ENCODE data around the gene CTPS2. TPM values are rescaled to one million over a fixed set of nuclear protein-coding genes. Genes with fewer than 3 reads are reported as not detected.
A peak's percentile ranks its signal among the peaks of the same experiment; 100 is the strongest.

Gene CTPS2
- total and polyA plus RNA-seq, 2 donors from 2014 or later = 5.9 to 13.7 TPM

GRCh38 chrX:16573781-16574180, 138.7 kb downstream of the CTPS2 start:
- no peak overlapping the region for H3K9ac ChIP-seq (ENCODE audit: low read length in 3 of 3)
- H3K4me1 ChIP-seq (ENCODE audit: control insufficient read depth in 2 of 3, insufficient read depth in 2 of 3, low read depth in 1 of 3, low read length in 3 of 3) = no peaks in the 10 kb centered on the region
- H3K4me3 ChIP-seq (ENCODE audit: low read length in 3 of 3) = no peak overlapping the region
- H3K27me3 ChIP-seq (ENCODE audit: control insufficient read depth, insufficient read depth, low read length) = no peaks in the 10 kb centered on the region
- DNase-seq (no peak), FAIRE-seq (no peak)
- no peaks in the 10 kb centered on the region for H3K36me3 ChIP-seq (ENCODE audit: control insufficient read depth in 2 of 3, insufficient read depth in 3 of 3, low read length in 3 of 3)
- no peak overlapping the region for H3K27ac ChIP-seq (ENCODE audit: low read depth in 2 of 2, low read length in 2 of 2)
- no peak for TF ChIP-seq CTCF (IDR thresholded peaks at IDR 0.05; ENCODE audit: borderline replicate concordance, extremely low read depth, insufficient read depth)
- H3K9me3 ChIP-seq (ENCODE audit: control insufficient read depth in 2 of 3, insufficient read depth in 1 of 3, low read length in 3 of 3) = no peaks in the 10 kb centered on the region
- intact Hi-C loops (cut with DNase I) = no loop called here

GRCh38 chrX:16567681-16568080, 144.8 kb downstream of the CTPS2 start:
- Histone ChIP-seq H3K9ac (ENCODE audit: low read length in 3 of 3) (no peak overlapping the region), H3K36me3 (ENCODE audit: control insufficient read depth in 2 of 3, insufficient read depth in 3 of 3, low read length in 3 of 3) (no peaks in the 10 kb centered on the region), H3K27ac (ENCODE audit: low read depth in 2 of 2, low read length in 2 of 2) (no peak overlapping the region), H3K27me3 (ENCODE audit: control insufficient read depth, insufficient read depth, low read length) (no peaks in the 10 kb centered on the region), H3K9me3 (ENCODE audit: control insufficient read depth in 2 of 3, insufficient read depth in 1 of 3, low read length in 3 of 3) (no peaks in the 10 kb centered on the region), H3K4me3 (ENCODE audit: low read length in 3 of 3) (no peak overlapping the region), H3K4me1 (ENCODE audit: control insufficient read depth in 2 of 3, insufficient read depth in 2 of 3, low read depth in 1 of 3, low read length in 3 of 3) (no peaks in the 10 kb centered on the region)
- intact Hi-C loops (cut with DNase I) = no loop called here
- DNase-seq (no peak), FAIRE-seq (peak; percentile 11)
- TF ChIP-seq CTCF (IDR thresholded peaks at IDR 0.05; ENCODE audit: borderline replicate concordance, extremely low read depth, insufficient read depth) = no peak

GRCh38 chrX:16566571-16566970, 145.9 kb downstream of the CTPS2 start:
- DNase-seq (no peak), FAIRE-seq (no peak)
- no peaks in the 10 kb centered on the region for H3K36me3 ChIP-seq (ENCODE audit: control insufficient read depth in 2 of 3, insufficient read depth in 3 of 3, low read length in 3 of 3)

More at GRCh38 chrX:16566571-16566970, 145.9 kb downstream of the CTPS2 start:
- Histone ChIP-seq H3K9me3 (ENCODE audit: control insufficient read depth in 2 of 3, insufficient read depth in 1 of 3, low read length in 3 of 3) (no peaks in the 10 kb centered on the region), H3K4me3 (ENCODE audit: low read length in 3 of 3) (no peak overlapping the region), H3K27ac (ENCODE audit: low read depth in 2 of 2, low read length in 2 of 2) (no peak overlapping the region), H3K27me3 (ENCODE audit: control insufficient read depth, insufficient read depth, low read length) (no peaks in the 10 kb centered on the region), H3K4me1 (ENCODE audit: control insufficient read depth in 2 of 3, insufficient read depth in 2 of 3, low read depth in 1 of 3, low read length in 3 of 3) (no peaks in the 10 kb centered on the region), H3K9ac (ENCODE audit: low read length in 3 of 3) (no peak overlapping the region)
- no peak for TF ChIP-seq CTCF (IDR thresholded peaks at IDR 0.05; ENCODE audit: borderline replicate concordance, extremely low read depth, insufficient read depth)
- intact Hi-C loops (cut with DNase I) = no loop called here

Measured in kidney (tissue), 14 donors.